ENCODE measurements around the gene TMEM158.

Gene TMEM158

DNA sequence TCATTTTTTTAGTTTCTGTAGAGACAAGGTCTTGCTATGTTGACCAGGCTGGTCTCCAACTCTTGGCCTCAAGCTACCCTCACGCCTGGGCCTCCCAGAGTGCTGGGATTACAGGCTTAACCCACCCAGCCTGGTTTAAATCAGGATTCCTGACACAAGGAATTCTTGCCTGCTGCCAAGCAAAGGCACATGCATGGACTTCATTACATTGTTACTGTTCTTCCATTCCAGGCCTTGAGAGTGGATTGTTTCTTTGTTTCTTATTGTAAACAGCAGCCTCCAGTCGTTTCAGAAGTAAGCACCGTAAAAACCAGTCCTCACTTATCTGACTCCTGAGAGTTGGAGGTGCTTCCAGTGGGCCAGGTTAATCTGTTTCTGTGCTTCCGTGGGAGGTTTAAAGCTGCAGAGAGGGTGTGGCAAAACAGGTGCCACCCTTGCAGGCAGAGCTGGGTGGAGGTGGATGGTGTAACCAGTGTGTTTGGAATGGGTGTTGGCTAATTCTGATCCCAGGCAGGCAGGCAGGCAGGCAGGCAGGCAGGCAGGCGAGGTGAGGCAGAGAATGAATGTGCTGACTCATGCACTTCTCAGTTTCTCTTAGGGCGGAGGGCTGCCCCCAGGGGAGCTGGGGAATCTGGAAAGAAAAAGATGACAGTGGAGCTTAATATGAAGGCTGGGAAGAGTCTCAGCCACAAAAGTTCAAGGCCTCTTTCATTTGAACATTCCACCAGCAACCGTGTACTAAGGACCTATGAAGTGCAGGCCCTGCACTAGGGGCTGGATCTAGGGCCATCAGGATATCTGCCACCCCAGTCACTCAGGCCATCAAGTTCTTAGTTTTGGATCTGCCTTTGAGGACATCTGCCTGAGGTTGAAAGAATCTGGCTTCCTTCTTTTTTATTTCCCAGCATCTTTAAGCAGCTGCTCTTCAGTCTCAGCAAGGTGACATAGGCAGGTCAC lies 42.9 kb downstream of the TMEM158 start:
- Histone ChIP-seq H3K9me2 (replicated peaks; ENCODE audit: insufficient read depth, low read length) (no peaks in the 10 kb centered on the region), H2AFZ (ENCODE audit: low read length) (peak overlapping the region; percentile 82), H3K9me3 (replicated peaks; ENCODE audit: insufficient read depth, low read length) (no peaks in the 10 kb centered on the region), H4K20me1 (ENCODE audit: insufficient read depth, low read length) (no peaks in the 10 kb centered on the region), H3K79me2 (ENCODE audit: low read length) (no peaks in the 10 kb centered on the region), H3K4me1 (ENCODE audit: low read length) (peaks cover 41% of the 10 kb centered on the region), H3K4me2 (ENCODE audit: low read depth, low read length) (peak overlapping the region; percentile 58), H3K27me3 (replicated peaks; ENCODE audit: insufficient read depth, low read length) (no peaks in the 10 kb centered on the region), H3K36me3 (replicated peaks; ENCODE audit: insufficient read depth, low read length) (no peaks in the 10 kb centered on the region), H3K4me3 (ENCODE audit: low read length) (no peak overlapping the region; the same call in 1 of the 2 replicates), H3K27ac (ENCODE audit: low read length) (peak overlapping the region; percentile 60; the same call in 1 of the 2 replicates), H3F3A (ENCODE audit: insufficient read depth, low read length) (peaks cover 29% of the 10 kb centered on the region), H3K9ac (ENCODE audit: low read length) (peak overlapping the region; percentile 30; the same call in 1 of the 2 replicates)
- peak; percentile 59 for DNase-seq
- TF ChIP-seq EZH2 (optimal IDR thresholded peaks at IDR 0.05; ENCODE audit: low read depth, low read length) (no peak), EZH2phosphoT487 (IDR thresholded peaks at IDR 0.05; ENCODE audit: low read length) (no peak)
- TF ChIP-seq, protein P1, sequence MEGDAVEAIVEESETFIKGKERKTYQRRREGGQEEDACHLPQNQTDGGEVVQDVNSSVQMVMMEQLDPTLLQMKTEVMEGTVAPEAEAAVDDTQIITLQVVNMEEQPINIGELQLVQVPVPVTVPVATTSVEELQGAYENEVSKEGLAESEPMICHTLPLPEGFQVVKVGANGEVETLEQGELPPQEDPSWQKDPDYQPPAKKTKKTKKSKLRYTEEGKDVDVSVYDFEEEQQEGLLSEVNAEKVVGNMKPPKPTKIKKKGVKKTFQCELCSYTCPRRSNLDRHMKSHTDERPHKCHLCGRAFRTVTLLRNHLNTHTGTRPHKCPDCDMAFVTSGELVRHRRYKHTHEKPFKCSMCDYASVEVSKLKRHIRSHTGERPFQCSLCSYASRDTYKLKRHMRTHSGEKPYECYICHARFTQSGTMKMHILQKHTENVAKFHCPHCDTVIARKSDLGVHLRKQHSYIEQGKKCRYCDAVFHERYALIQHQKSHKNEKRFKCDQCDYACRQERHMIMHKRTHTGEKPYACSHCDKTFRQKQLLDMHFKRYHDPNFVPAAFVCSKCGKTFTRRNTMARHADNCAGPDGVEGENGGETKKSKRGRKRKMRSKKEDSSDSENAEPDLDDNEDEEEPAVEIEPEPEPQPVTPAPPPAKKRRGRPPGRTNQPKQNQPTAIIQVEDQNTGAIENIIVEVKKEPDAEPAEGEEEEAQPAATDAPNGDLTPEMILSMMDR (IDR thresholded peaks at IDR 0.05; ENCODE audit: low read length) = no peak

DNA sequence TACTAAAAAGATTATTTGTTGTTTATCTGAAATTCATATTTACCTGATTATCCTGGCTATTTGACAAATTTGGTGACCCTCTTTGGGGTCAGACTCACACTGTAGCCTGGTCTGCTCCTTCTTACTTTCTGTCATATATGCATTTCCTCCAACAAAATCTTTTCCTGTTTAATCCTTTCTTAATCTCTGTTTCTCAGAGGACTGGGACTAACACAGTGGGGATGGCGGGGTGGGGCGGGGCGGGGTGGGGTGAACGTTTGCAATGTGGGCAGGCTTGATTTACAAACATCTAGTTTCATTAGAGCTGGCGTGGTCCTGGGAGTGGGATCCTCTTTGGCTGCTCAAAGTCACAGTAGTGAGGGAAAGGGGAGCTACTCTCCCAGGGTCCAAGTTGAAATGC lies 44.6 kb downstream of the TMEM158 start:
- peaks cover 35% of the 10 kb centered on the region for H3K4me1 ChIP-seq (ENCODE audit: low read length)
- no peaks in the 10 kb centered on the region for H3K79me2 ChIP-seq (ENCODE audit: low read length)
- H3K4me3 ChIP-seq (ENCODE audit: low read length) = no peak overlapping the region
- H3K27ac ChIP-seq (ENCODE audit: low read length) = no peak overlapping the region
- no peaks in the 10 kb centered on the region for H3K9me3 ChIP-seq (replicated peaks; ENCODE audit: insufficient read depth, low read length)
- H3K9ac ChIP-seq (ENCODE audit: low read length) = no peak overlapping the region
- TF ChIP-seq EZH2 (optimal IDR thresholded peaks at IDR 0.05; ENCODE audit: low read depth, low read length) (no peak), EZH2phosphoT487 (IDR thresholded peaks at IDR 0.05; ENCODE audit: low read length) (no peak)
- TF ChIP-seq, protein P1 (IDR thresholded peaks at IDR 0.05; ENCODE audit: low read length) = no peak
- no peaks in the 10 kb centered on the region for H3K27me3 ChIP-seq (replicated peaks; ENCODE audit: insufficient read depth, low read length)
- H2AFZ ChIP-seq (ENCODE audit: low read length) = no peak overlapping the region
- no peaks in the 10 kb centered on the region for H4K20me1 ChIP-seq (ENCODE audit: insufficient read depth, low read length)
- H3K9me2 ChIP-seq (replicated peaks; ENCODE audit: insufficient read depth, low read length) = no peaks in the 10 kb centered on the region
- DNase-seq = no peak
- H3K4me2 ChIP-seq (ENCODE audit: low read depth, low read length) = no peak overlapping the region
- peaks cover 29% of the 10 kb centered on the region for H3F3A ChIP-seq (ENCODE audit: insufficient read depth, low read length)
- no peaks in the 10 kb centered on the region for H3K36me3 ChIP-seq (replicated peaks; ENCODE audit: insufficient read depth, low read length)

DNA sequence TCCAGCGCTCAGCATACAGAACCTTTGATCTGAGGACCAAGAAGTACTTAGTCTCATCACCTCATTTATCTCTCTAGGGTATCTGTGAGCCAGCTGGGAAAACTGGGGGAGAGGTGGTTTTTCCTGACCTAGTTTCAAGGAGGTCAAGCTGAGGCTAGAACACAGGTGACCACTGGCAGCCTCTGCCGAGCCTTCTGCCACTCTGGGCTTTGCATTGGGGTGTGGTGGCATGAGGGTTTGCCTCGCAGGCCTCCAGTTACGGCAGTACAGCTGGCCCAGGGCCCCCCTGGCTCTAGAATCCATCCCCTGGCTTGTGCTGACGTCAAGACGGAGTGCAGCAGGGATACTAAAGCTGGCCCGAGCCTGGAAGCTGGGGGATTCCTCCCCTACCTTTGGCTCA lies 45.2 kb downstream of the TMEM158 start:
- H3K9me3 ChIP-seq (replicated peaks; ENCODE audit: insufficient read depth, low read length) = no peaks in the 10 kb centered on the region
- H3K4me2 ChIP-seq (ENCODE audit: low read depth, low read length) = no peak overlapping the region
- H3K4me1 ChIP-seq (ENCODE audit: low read length) = peaks cover 35% of the 10 kb centered on the region
- H3K79me2 ChIP-seq (ENCODE audit: low read length) = no peaks in the 10 kb centered on the region
- no peaks in the 10 kb centered on the region for H3K36me3 ChIP-seq (replicated peaks; ENCODE audit: insufficient read depth, low read length)
- H2AFZ ChIP-seq (ENCODE audit: low read length) = no peak overlapping the region
- no peaks in the 10 kb centered on the region for H3K27me3 ChIP-seq (replicated peaks; ENCODE audit: insufficient read depth, low read length)
- no peaks in the 10 kb centered on the region for H3K9me2 ChIP-seq (replicated peaks; ENCODE audit: insufficient read depth, low read length)
- TF ChIP-seq EZH2phosphoT487 (IDR thresholded peaks at IDR 0.05; ENCODE audit: low read length) (no peak), EZH2 (optimal IDR thresholded peaks at IDR 0.05; ENCODE audit: low read depth, low read length) (no peak)
- TF ChIP-seq, protein P1 (IDR thresholded peaks at IDR 0.05; ENCODE audit: low read length) = no peak
- H4K20me1 ChIP-seq (ENCODE audit: insufficient read depth, low read length) = no peaks in the 10 kb centered on the region
- no peak for DNase-seq
- no peak overlapping the region for H3K4me3 ChIP-seq (ENCODE audit: low read length)
- H3K9ac ChIP-seq (ENCODE audit: low read length) = no peak overlapping the region
- H3F3A ChIP-seq (ENCODE audit: insufficient read depth, low read length) = peaks cover 29% of the 10 kb centered on the region
- H3K27ac ChIP-seq (ENCODE audit: low read length) = no peak overlapping the region
